GM04504 (cell line): Measurements from ENCODE around the gene ALDOB.

Source experiments
- DNase-seq: peaks from one replicate; pipeline ENCODE4 v3.0.0-alpha.2; 2012; ENCODE audit warnings: low read depth

The ALDOB gene

GRCh38 chr9:101435601-101436079 lies at the start of gene ALDOB:
ALDOB (minus strand) TSS chr9:101435774; CDS start chr9:101430887, 4,887 bp downstream.
- DNase-seq: no peak

GRCh38 chr9:101484046-101484445 lies 48.5 kb upstream of the ALDOB start:
- no peak for DNase-seq

- DNase-seq: no peak
Measured at GRCh38 chr9:101481261-101481660, 45.7 kb upstream of the ALDOB start.

- no peak for DNase-seq
Measured at GRCh38 chr9:101480386-101480785, 44.8 kb upstream of the ALDOB start.

GRCh38 chr9:101479338-101480030 lies 43.9 kb upstream of the ALDOB start:
- DNase-seq: no peak

GRCh38 chr9:101478906-101479305 lies 43.3 kb upstream of the ALDOB start:
- DNase-seq: no peak

- DNase-seq: no peak
Measured at GRCh38 chr9:101478444-101478843, 42.9 kb upstream of the ALDOB start.

- DNase-seq: peak; percentile 9
Measured at GRCh38 chr9:101477736-101478135, 42.2 kb upstream of the ALDOB start.

GRCh38 chr9:101477214-101477613 lies 41.6 kb upstream of the ALDOB start:
- no peak for DNase-seq

- no peak for DNase-seq
Measured at GRCh38 chr9:101476576-101477208, 41.1 kb upstream of the ALDOB start.

GRCh38 chr9:101472891-101473290 lies 37.3 kb upstream of the ALDOB start:
- no peak for DNase-seq

- no peak for DNase-seq
Measured at GRCh38 chr9:101470929-101471328, 35.4 kb upstream of the ALDOB start.

- no peak for DNase-seq
Measured at GRCh38 chr9:101470021-101470420, 34.4 kb upstream of the ALDOB start.

GRCh38 chr9:101469026-101469425 lies 33.5 kb upstream of the ALDOB start:
- no peak for DNase-seq

GRCh38 chr9:101468116-101468515 lies 32.5 kb upstream of the ALDOB start:
- no peak for DNase-seq

- DNase-seq: no peak
Measured at GRCh38 chr9:101467690-101468089, 32.1 kb upstream of the ALDOB start.

- no peak for DNase-seq
Measured at GRCh38 chr9:101466863-101467262, 31.3 kb upstream of the ALDOB start.

GRCh38 chr9:101465326-101465915 lies 29.8 kb upstream of the ALDOB start:
- peak; percentile 67 for DNase-seq

GRCh38 chr9:101463397-101463796 lies 27.8 kb upstream of the ALDOB start:
- DNase-seq: no peak

GRCh38 chr9:101462558-101462957 lies 27.0 kb upstream of the ALDOB start:
- no peak for DNase-seq

- no peak for DNase-seq
Measured at GRCh38 chr9:101460965-101461364, 25.4 kb upstream of the ALDOB start.

- DNase-seq: peak; percentile 63
Measured at GRCh38 chr9:101458963-101459631, 23.5 kb upstream of the ALDOB start.

GRCh38 chr9:101457003-101457402 lies 21.4 kb upstream of the ALDOB start:
- DNase-seq: no peak
